HL-60/S4 treated with phorbol 12-myristate 13-acetate at 8.2 ng/mL for 4 days and 3 days (cell line): ENCODE data around the gene BNIP5.

ENCODE experiments used
- in situ Hi-C: fragments of 300-500 bp; cut with MboI; formaldehyde crosslinking; loops from 2 replicates; pipeline ENCODE4 v1.15.0; 2022; ENCODE audit warnings: low sequenced_read_pairs

Gene BNIP5

DNA sequence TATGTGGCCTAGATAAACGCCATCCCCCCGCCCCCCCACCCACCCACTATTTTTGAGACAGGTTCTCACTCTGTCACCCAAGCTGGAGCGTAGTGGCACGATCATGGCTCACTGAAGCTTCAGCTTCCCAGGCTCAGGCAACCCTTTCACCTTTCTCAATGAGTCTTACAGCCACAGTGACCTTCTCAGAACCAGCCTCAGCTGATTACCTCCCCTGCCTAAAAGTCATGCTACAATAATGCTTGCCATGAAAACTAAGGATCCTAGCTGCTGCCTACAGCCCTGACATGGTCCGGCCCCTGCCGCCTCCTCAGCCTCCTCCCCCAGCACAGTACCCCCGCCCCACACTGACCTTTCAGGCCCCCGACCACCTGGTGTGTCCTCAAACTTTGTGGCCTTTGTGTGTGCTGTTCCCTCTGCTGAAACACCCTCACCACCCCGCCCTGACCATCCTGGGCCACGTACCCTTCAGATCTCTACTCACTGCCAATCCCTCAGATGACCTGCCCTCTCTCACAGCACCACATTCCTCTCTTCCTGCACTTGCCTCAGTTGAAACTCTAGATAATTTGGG, 35.5 kb downstream of the BNIP5 start:
- in situ Hi-C loops: no loop called here

DNA sequence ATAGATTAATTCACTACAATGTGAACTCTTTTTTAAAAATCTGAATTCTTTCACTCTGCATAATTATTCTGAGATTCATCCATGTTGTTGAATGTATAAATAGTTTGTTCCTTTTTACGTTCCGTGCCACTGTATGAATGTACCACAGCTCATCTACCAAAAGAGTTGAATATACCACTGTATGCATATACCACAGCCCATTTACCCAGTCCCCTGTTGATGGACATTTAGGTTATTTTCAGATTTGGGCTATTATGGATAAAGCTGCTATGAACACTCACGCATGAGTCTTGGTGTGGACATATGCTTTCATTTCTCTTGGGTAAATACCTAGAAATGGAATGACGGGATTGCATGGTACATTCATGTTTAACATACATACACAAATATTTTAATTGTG, 38.7 kb downstream of the BNIP5 start:
- in situ Hi-C loops: no loop called here

DNA sequence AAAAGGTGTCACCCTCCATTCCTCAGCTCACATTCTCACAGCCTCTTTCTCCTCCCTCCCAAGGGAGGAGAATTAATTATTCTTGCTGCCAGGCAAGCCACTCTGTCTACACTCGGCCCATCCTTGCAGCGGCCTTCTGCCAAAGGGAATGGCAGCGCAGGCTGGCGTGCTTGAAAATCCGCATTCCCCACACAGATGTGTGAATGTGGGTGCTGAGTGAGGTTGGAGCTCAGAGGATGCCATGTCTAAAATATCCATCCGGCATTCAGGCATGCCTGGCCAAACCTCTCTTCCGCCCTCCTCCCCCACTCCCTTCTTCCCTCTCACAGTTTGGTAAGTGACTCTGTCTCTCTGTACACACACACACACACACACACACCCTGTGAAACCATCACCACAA, 39.2 kb downstream of the BNIP5 start:
- in situ Hi-C loops: no loop called here

DNA sequence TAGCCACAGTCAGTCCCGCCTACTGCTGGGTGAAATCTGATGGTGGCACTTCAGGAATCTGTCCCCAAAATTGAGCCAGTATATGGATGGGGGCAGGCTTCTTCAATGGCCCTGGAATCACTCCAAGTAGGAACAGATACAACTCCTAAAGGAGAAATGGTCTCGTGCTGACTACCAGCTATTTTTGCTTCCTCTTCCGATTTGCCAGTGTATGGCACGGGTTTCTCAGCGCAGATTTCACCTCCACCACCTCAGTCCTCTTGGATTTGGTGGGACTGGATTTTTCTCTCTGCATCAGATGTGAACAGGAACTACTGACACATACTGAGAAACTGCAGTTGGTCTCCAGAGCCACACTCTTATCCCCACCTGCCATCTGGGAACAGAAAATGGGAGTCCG, 39.6 kb downstream of the BNIP5 start:
- in situ Hi-C loops: no loop called here

DNA sequence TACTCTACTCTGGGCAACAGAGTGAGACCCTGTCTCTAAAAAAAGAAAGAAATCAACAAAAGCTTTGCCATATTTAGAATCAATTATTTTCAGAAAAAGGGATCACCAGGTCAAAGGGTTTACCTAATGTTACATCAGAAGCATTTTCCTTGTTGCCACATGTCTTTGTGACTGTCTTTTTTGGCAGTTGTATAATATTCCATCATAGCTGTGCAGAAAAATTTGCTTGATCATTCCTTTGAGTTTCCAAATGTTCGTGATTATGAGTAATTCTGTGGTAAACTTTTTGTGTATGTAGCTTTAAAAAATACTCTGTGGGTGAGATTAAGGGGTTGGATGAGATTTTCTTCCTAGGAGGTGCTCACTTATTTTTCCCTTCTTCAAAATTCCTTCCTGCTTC, 40.4 kb downstream of the BNIP5 start:
- in situ Hi-C loops: no loop called here

DNA sequence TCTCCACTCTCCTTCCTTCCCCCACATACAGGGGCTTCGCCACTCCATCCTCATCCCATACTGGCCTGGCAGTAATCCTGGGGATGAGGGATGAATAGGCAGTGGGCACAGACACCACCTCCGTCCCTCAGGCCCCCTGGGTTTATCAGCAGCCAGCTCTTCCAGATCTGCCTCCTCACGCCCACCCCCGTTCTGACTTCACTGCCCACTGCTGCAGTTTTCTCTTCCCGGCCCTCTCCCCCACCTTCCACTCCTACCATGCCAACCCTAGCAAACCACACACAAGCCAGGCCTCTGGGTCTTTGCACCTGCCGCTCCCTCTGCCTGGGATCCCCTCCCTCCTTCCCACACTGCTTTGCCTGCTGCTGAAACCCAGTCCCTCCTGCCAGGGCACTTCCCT, 44.5 kb downstream of the BNIP5 start:
- in situ Hi-C loops: no loop called here

DNA sequence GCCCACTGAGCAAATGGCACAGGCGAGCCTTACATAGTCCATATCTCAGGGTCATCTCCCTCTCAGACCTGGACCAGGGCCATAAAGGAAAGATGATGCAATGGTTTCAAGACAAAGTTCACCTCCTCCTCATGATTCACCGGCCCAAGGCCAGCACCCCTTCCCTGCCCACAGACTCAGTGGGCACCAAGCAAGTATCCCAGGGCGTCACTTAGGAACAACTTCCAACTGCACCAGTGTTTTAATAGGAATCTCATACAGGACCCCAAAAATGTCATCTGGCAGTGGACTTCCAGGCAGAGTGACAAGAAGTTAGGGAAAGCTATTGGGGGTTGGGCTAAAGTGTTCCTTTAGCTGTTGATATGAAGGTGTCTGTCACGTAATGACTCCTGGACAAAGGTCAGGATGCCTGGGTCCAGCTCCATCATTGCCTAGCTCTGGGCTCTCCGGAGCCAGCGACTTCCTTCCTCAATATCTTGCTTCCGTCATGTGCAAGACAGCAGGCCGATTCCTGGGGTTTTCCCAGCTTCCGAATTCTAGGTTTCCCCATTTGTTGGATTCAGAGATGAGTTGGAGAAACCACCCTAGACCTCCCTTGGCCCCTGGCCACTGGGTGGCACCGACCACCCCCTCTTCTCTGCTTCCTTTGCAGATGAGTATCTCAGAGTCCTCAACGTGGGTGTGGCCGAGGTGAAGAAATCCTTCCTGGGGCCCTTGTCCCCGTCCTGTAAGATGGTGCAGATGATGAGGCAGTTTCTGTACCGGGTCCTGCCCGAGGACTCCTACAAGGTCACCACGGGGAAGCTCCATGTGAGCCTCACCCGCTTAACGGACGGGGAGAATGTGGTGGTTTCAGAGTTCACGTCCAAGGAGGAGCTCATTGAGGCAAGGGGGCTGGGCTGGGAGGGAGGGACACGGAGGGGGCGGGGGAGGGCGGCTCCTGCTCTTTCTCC, 45.7 kb downstream of the BNIP5 start:
- in situ Hi-C loops: no loop called here

DNA sequence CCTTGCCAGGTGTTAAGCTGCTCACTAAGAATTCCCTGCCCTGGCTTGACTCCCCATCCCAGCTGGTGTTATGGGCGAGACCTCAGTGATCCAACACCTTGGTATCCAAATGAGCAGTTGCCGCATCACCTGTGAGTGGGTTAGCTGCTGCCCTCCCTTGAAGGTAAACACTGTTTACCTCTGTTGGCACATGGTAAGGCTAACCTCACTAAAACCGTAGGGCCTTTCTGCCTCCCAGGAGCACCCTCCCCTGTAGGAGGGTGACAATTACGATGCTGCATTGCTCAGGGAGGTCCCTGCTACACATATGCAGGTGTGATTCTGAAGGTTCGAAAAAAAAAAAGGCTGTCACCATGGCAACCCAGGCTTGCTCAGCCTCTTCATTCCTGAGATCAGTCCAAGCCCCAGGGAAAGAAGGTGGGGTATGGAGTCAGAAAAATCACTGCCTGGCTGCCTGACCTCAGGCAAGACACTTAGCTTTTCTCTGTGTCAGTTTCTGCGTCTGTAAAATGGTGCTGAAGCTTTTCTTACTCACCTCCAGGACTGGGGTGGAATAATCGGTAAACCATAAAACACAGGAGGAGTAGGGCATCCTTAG, 47.3 kb downstream of the BNIP5 start:
- in situ Hi-C loops: no loop called here

DNA sequence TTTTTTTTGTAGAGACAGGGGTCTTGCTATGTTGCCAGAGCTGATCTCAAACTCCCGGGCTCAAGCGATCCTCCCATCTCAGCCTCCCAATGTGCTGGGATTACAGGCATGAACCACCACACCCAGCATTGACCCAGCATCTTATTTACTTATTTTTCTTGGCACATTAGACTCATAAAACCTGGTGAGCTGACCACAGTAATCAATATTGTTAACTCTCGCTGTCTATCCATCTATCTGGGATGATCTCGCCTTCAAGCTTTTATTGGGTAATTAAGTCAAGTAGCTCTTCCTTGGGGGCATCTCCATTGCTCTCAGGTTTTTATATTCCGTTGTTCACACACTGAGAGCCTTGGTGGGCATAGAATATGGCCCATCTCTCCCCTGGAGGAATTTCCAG, 49.8 kb downstream of the BNIP5 start:
- in situ Hi-C loops: no loop called here

DNA sequence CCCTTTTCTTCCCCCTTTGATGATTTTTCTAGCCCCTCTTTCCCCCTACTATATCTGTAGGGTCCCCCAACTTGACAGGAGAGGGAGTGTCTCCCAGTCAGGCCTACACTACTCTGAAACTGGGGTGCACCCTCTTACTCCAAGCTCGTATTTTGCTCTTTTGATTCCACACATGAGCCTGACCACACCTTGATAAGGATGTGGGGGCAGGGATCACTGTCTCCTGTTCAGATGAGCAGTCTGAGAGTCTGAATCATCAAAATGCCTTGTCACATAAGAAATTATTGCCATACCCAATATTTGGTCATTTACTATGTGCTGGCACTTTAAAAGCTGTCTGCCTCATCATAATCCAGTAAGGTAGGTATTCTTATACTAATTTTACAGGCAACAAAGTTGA, 50.9 kb downstream of the BNIP5 start:
- in situ Hi-C loops: no loop called here

DNA sequence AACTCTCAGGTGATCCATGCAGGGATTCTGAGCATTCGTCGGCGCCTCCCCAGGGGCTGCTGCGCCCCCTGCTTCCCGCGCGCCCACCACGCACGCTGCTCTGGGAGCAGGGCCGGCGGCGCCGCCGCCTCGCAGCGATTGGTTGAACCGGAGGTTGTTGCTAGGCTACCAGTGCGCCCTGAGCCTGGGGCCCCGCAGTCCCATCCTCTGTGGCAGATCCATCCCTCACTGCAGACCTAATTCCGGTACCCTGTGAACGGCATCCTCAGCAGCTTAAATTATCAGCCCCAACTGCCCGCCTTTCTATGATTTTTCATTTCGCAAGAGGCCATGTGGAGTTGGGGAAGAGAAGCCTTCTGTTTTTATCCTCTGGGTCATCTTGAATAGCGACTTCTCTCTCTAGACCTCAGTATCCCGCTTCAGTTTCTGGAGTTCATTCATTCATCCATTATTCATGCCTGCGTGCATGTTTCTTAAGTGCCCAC, 51.5 kb downstream of the BNIP5 start:
- in situ Hi-C loops: no loop called here

DNA sequence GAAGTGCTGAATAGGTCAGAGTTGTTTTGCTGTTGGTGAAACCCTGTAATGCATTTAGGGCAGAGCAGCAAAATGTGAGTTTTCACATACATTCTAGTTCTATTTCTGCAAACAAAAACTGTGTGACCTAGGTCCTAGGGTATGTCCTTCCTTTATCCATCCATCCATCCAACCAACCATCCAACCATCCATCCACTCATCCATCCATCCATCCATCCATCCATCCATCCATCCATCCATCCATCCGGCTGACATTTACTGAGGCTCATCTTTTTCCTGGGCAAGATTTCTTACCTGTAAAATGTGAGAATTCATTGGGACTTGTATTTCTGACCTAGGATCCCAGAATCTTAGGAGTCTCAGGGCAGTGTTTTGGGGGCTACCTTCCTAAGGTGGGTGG, 52.3 kb downstream of the BNIP5 start:
- in situ Hi-C loops: no loop called here

DNA sequence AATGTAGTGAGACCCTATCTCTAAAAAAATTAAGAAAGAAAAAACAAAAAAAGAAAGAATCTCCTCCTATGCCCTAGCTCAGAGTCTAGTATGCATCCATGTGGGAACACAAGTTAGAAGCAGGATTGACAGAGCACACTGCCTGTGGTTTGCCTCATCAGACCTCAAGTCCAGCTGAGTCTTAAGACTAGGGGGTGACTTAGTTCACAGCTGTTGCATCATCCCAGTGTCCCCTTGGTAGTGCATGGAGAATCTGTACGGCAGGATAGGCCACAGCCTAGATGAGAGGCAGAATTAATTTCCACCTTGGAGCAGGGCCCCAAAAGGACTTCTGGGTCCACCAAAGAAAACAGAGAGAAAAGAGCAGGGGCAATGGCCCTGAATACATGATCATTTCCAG, 53.1 kb downstream of the BNIP5 start:
- in situ Hi-C loops: no loop called here

DNA sequence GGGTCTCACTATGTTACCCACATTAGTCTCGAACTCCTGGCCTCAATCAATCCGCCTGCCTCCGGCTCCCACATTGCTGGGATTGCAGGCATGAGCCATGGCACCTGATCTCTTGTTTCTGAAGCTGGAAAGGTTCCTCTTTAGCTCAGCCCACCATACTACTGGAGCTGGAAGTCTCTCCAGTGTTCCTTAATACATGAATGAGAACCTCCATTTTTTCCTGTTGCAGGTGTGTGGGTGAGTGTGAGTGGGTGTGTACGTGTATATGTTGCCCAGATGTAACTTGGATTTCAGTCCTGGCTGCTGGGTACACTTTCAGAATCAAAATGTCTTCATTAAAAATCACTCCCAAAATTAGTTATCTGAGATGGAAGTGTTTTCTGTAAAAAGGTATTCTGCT, 55.7 kb downstream of the BNIP5 start:
- in situ Hi-C loops: no loop called here

DNA sequence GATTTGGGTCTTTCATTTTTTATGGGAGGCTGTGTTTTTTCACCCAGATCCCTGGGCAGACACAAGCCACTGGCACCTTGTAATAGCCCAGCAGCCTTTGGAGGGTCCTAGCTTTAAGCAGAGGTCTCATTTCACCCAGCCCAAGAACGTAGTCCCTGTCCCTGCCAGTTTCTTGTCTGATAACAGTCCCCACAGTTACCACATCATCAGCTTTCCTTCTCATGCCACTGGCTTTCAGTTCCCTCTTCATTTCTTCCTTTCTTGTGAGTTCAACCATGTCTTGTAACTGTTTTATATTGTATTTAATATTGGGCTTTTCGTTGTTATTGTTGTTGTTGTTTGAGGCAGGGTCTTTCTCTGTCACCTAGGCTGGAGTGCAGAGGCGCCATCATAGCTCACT, 56.2 kb downstream of the BNIP5 start:
- in situ Hi-C loops: no loop called here

DNA sequence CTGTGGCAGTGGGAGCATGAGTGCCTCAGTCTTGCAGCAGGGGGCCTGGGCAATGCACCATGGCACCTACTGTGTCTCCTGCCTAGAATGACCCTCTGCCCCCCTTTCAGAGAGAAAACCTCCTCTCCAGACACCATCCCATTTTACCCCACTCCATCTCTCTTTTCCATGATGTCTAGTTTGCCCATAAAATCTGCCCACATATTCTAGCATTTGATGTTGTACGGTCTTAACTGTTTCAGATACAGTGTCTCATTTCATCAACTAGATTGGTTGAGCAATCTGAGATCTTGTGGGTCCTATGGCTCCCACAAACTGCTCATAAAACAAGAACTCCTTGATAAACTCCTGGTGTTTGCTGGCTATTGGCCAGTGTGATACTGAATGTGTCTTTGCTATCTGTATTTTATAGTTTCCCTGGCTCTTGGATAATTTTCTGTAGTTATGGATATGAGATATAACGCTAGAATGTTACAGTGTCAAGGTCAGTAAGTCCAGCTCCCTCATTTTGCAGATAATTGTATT, 58.7 kb downstream of the BNIP5 start:
- in situ Hi-C loops: no loop called here

DNA sequence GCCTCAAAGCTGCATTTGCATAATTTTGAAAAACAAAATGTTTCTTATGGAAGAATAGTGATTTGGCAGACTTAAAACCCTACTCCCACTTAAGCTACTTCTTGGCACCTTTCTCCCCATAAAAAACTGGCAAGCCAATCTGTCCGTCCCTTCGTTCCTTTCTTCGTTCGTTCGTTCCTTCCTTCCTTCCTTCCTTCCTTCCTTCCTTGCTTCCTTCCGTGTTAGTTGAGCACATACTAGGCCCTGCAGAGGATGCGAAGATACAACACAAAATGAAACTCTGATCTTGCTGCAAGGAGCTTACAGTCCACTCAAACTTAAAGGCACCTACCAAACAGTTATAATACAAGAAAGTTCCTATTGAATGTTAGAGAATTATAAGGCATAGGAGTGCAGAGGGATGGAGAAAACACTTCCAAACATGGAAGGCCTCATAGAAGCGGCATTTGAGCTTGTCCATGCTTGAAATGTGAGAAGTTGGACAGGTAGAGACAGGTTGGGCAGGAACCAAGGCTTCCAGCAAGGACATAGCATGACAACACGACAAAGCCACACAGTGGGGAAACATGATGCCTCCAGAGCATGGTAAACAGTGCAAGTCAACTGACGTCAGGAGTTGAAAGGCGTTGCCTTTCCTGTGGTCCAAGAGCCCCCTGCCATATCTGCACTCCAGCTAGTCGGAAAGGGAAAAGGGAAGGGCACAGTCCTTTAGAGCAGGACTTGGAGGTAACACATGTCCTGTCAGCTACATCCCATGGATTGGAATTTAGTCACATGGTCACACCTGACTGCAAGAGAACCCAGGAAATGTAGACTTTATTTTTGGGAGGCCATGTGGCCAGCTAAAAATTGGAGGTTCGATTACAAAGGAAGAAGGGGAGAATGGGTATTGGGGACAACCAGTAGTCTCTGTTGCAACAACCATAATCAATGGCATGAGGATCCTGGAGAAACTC, 59.8 kb downstream of the BNIP5 start:
- in situ Hi-C loops: no loop called here

DNA sequence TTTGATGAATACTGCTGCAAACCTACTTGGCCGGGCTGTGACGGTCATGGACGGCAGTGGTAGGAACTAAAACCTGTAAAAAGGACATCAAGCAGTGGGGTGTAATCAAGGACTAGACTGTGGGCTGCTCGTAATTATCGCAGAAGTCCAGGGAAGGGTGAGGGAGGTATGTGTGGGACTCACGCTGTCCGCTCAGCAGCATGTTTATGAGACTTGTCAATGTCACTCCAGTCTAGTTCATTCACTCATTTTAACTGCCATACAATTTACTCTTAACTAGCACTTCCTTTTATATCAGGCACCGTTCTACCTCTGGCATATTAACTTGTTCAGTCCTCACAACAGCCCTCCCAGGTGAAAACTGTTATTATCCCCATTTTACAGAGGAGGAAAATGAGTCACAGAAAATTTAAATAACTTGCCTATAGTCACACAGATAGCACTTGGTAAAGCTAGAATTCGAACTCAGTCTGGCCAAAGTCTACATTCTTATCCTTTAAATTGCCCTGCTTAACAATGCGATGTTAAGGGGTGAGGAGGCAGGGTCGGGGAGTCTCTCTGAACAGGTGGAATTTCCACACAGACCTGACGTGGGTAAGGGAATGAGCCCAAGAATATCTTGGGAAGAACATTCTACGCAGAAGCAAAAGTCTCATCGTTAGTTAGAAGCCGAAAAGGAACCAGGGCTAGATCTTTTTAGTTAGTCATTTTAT, 62.7 kb downstream of the BNIP5 start:
- in situ Hi-C loops: no loop called here

DNA sequence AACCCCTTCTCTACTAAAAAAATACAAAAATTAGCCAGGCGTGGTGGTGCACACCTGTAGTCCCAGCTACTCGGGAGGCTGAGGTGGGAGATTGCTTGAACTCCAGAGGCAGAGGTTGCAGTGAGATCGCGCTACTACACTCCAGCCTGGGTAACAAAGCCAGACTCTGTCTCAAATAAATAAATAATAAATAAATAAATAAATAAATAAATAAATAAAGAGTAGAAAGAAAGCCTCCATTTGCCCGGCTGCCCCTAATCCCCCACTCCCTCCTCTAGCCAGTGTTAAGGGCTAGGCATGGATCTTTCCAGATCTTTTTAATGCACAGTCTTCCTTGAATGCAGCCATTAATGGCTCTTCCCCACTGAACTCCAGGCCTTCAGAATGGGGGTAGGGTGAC, 63.6 kb downstream of the BNIP5 start:
- in situ Hi-C loops: no loop called here

DNA sequence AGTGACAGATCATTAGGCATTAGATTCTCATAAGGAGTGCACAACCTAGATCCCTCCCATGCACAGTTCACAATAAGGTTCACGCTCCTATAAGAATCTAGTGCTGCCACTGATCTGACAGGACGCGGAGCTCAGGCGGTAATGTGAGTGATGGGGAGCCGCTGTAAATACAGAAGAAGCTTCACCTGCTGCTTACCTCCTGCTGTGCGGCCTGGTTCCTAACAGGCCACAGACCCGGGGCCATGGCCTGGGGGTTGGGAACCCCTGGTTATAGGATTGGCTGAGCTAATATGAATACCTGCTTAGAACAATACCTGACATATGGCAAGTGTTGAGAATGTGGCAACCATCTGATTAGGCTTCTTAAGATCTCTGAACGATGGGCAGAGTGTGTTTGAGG, 64.5 kb downstream of the BNIP5 start:
- in situ Hi-C loops: no loop called here
